Epithelial cell of proximal tubule (primary cell): ENCODE measurements around the gene ZNF692. TPM values are rescaled to one million over a fixed set of nuclear protein-coding genes. Genes with fewer than 3 reads are reported as not detected.
"Not testable (repeated sequence)": the region's sequence is repeated elsewhere in the genome, so short reads cannot be mapped to it uniquely, and the experiment has no call there.

Source experiments
- DNase-seq: peaks from one replicate; pipeline ENCODE4 v3.0.0-alpha.2; 2011; ENCODE audit warnings: low read depth
- H3K4me3 ChIP-seq: 2 replicates; pipeline ENCODE4 v1.5.1; 2011; ENCODE audit warnings: low read depth, mild to moderate bottlenecking, low read length
- total RNA-seq: library from RNA; depleted of rRNA; stranded (reverse); fragments of >200 nt; gene quantifications from 2 replicates; pipeline ENCODE4 v1.2.3, GENCODE V29; 2015
- TF ChIP-seq, protein P1 (sequence below): conservative IDR thresholded peaks from 2 replicates; pipeline ENCODE4 v1.5.1; 2012; ENCODE audit warnings: low read depth, mild to moderate bottlenecking, low read length

Gene ZNF692
- total RNA-seq, 1 donor from 2014 or later: 35.7 TPM

DNA sequence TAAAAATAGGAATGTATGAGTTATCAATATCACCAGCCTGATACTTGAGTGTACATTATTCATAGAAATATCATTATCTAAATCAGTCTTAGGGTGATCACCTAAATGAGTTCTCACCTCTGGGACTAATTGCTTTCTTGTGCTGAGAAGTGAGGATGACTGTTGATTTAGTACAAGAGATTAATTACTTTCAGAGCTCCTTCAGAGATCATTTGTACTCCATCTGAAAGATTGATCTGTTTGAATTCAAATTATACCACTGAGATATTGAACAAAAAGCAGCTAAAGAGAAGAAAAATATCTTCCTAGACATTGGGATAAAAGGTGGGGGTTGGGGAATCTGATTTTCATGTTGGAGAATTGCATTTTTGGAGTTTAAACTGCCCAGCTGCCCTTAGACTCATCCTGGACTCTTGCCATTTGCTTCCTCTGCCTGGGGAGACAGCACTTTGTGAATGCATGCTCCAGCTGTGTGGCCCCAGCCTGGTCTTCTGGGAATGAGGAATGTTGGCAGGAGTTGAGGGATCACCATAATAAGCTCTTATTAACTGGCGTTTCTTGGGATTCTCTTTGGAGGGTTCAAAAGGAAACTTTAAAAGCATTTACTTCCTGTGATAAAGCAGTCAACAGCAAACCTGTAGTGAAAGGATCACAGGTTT lies 27.5 kb upstream of the ZNF692 start:
- no peak for DNase-seq
- TF ChIP-seq, protein P1, sequence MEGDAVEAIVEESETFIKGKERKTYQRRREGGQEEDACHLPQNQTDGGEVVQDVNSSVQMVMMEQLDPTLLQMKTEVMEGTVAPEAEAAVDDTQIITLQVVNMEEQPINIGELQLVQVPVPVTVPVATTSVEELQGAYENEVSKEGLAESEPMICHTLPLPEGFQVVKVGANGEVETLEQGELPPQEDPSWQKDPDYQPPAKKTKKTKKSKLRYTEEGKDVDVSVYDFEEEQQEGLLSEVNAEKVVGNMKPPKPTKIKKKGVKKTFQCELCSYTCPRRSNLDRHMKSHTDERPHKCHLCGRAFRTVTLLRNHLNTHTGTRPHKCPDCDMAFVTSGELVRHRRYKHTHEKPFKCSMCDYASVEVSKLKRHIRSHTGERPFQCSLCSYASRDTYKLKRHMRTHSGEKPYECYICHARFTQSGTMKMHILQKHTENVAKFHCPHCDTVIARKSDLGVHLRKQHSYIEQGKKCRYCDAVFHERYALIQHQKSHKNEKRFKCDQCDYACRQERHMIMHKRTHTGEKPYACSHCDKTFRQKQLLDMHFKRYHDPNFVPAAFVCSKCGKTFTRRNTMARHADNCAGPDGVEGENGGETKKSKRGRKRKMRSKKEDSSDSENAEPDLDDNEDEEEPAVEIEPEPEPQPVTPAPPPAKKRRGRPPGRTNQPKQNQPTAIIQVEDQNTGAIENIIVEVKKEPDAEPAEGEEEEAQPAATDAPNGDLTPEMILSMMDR: no peak
- H3K4me3 ChIP-seq: no peak overlapping the region

DNA sequence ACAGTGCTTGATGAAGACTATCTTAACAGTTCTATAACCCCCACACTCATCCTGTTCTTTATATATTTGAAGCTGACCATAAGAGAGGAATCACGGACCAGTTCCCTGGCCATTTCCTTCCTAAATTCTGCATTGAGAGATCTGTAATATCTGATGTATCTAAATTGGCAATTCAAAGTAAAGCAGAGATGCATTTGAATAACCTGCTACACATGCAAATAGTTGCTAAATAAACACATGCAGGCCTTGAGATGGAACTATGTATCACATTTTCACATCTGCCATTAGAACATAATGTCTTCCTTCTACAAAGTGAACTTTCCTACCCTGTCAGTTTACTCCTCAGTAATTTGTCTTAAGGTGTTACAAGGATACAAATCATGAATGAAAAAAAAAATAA lies 26.8 kb upstream of the ZNF692 start:
- no peak for DNase-seq
- H3K4me3 ChIP-seq: no peak overlapping the region
- TF ChIP-seq, protein P1: no peak

DNA sequence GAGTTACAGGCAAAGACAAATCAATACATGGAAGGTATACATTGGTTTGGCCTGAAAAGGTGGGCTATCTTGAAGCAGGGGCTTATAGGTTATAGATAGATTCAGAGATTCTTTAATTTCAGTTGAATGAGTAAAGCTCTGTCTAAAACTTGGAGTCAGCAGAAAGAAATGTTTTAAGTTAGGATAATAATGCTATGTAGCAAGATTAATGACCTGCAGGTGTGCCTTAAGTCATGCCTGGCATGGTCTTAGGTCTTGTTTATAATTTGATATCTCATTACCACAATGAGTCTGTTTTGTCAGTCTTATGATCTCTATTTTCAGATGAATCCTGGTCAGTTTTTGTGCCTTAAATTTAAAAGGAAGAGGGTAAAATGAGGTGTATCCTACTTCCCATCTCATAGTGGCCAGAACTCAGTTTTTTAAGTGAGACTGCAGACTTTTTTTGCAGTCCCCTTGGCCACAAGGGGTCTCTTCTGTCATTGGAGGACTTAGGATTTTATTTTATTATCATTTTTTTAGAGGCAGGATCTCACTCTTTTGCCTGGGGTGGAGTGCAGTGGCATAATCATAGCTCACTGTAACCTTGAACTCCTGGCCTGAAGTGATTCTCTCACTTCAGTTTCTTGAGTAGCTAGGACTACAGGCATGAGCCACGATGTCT lies 25.9 kb upstream of the ZNF692 start:
- TF ChIP-seq, protein P1: no peak
- no peak for DNase-seq
- no peak overlapping the region for H3K4me3 ChIP-seq

DNA sequence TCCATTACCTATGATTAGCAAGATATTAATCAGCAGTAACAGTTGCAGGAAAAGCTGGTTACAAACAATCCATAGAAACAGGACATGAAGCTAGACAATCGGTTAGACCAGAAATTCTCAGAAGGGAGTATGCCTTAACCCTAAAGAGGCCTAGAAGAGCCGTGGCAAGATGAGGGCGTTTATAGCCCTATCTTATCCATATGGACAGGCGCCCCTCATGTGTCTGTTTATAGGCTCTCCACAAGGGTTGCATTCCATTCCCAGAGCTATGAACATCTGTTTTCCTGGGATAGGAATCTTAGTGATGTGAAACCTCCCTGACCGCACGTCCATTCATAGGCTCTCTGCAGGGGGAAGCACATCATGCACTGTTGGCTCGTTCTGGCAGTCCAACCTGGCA lies 23.5 kb upstream of the ZNF692 start:
- not testable (repeated sequence) for H3K4me3 ChIP-seq, DNase-seq

DNA sequence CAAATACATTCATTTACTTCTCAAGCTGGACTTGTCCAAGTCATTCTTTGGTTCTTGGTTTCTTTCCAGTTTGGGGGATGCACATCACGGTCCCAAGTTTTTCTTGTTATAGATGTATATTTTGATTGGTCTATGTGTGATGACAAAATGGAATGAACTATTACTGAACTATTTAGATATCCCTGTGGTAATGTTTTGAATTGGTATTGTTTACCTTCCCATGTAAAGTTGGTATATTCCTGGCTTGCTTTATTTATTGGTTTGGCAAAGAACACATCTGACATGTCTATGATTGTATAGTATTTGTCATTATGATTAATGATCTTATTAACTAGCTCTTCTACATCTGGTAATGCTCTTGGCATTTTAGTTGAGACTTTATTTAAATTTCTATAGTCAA lies 22.4 kb upstream of the ZNF692 start:
- H3K4me3 ChIP-seq: no peak overlapping the region
- TF ChIP-seq, protein P1: no peak
- no peak for DNase-seq

DNA sequence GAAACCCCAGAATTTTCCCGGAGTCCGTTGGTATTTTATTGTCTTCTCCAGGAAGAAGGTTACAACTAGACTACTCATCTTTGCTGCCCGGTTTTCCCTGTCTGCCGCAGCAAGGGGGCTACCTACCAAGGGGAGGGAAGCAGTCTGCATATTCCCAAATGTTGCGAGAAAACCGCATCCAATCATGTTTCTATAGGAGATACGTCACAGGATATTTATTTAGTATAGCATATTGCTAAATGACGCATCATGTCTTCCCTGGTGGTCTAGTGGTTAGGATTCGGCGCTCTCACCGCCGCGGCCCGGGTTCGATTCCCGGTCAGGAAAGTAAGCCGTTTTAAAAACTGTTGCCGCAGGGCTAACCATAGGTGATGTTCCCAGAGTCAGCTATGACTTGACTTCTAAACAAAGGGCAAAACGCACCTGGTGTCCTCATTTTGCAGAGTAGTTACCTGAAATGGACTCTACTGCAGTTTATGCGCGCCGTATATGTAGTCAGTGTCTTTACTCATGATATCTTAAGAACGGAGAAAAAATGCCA lies 15.2 kb upstream of the ZNF692 start:
- TF ChIP-seq, protein P1: no peak
- DNase-seq: no peak

DNA sequence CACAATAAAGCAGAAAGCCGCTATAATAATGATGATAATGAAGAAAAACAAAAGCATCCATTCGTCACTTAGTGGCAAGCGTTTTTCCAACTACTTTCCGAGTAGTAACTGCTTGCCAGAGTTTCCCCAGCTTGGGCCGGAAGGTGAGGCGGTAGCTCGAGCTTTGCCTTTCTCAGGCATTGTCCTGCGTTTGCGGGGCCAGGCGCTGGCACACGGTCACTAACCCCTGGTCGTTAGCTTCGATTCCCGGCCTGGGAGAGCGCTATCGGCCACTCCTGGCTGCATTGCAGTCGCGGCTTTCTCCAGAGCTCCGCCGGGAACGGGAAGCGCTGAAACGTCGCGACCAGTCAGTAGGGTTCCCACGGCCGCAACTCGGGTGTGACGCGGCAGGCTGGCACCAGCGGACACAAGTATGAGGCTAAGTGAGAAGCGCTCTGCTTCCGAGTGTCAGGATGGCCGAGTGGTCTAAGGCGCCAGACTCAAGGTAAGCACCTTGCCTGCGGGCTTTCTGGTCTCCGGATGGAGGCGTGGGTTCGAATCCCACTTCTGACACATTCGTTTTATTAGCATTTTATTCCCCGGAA lies 14.6 kb upstream of the ZNF692 start:
- H3K4me3 ChIP-seq: peak overlapping the region; percentile 68
- DNase-seq: peak; percentile 80
- TF ChIP-seq, protein P1: no peak

More for the DNA sequence above, 15.2 kb upstream of the ZNF692 start:
- peak overlapping the region; percentile 68 for H3K4me3 ChIP-seq
